ENCODE results near the gene NHS. TPM values are rescaled to one million over a fixed set of nuclear protein-coding genes. Genes with fewer than 3 reads are reported as not detected.
A peak's percentile ranks its signal among the peaks of the same experiment; 100 is the strongest.

The NHS gene
- total RNA-seq, 1 experiment from 2014 or later = 19.5 TPM

GRCh38 chrX:17370191-17370590, 4.8 kb upstream of the NHS start:
- no peak for DNase-seq
- Mint-ChIP-seq H3K4me1 (ENCODE audit: low read depth, unreplicated experiment) (no peaks in the 10 kb centered on the region), H3K4me3 (ENCODE audit: low read depth, unreplicated experiment) (no peak overlapping the region), H3K27ac (ENCODE audit: unreplicated experiment) (no peak overlapping the region), H3K36me3 (ENCODE audit: insufficient read depth, unreplicated experiment) (peaks cover 9% of the 10 kb centered on the region), H3K9me3 (ENCODE audit: low read depth, unreplicated experiment) (no peaks in the 10 kb centered on the region), H3K27me3 (ENCODE audit: unreplicated experiment) (no peaks in the 10 kb centered on the region)
- CTCF ChIA-PET = no interaction called here
- intact Hi-C loops (cut with micrococcal nuclease; ENCODE audit: unreplicated experiment) = no loop called here
- BruUV-seq (replicated peaks) = no TSS peak
- TF ChIP-seq, protein P1, sequence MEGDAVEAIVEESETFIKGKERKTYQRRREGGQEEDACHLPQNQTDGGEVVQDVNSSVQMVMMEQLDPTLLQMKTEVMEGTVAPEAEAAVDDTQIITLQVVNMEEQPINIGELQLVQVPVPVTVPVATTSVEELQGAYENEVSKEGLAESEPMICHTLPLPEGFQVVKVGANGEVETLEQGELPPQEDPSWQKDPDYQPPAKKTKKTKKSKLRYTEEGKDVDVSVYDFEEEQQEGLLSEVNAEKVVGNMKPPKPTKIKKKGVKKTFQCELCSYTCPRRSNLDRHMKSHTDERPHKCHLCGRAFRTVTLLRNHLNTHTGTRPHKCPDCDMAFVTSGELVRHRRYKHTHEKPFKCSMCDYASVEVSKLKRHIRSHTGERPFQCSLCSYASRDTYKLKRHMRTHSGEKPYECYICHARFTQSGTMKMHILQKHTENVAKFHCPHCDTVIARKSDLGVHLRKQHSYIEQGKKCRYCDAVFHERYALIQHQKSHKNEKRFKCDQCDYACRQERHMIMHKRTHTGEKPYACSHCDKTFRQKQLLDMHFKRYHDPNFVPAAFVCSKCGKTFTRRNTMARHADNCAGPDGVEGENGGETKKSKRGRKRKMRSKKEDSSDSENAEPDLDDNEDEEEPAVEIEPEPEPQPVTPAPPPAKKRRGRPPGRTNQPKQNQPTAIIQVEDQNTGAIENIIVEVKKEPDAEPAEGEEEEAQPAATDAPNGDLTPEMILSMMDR (IDR thresholded peaks at IDR 0.05; ENCODE audit: unreplicated experiment) = no peak

GRCh38 chrX:17372052-17372451, 2.9 kb upstream of the NHS start:
- TF ChIP-seq, protein P1 (IDR thresholded peaks at IDR 0.05; ENCODE audit: unreplicated experiment) = no peak
- Mint-ChIP-seq H3K27ac (ENCODE audit: unreplicated experiment) (no peak overlapping the region), H3K27me3 (ENCODE audit: unreplicated experiment) (no peaks in the 10 kb centered on the region), H3K4me3 (ENCODE audit: low read depth, unreplicated experiment) (no peak overlapping the region), H3K36me3 (ENCODE audit: insufficient read depth, unreplicated experiment) (peaks cover 28% of the 10 kb centered on the region), H3K4me1 (ENCODE audit: low read depth, unreplicated experiment) (no peaks in the 10 kb centered on the region), H3K9me3 (ENCODE audit: low read depth, unreplicated experiment) (no peaks in the 10 kb centered on the region)
- no peak for DNase-seq
- CTCF ChIA-PET = no interaction called here
- intact Hi-C loops (cut with micrococcal nuclease; ENCODE audit: unreplicated experiment) = no loop called here
- no TSS peak for BruUV-seq (replicated peaks)

GRCh38 chrX:17373337-17373736, 1.7 kb upstream of the NHS start:
- H3K36me3 Mint-ChIP-seq (ENCODE audit: insufficient read depth, unreplicated experiment) = peaks cover 37% of the 10 kb centered on the region
- no peaks in the 10 kb centered on the region for H3K9me3 Mint-ChIP-seq (ENCODE audit: low read depth, unreplicated experiment)
- no peaks in the 10 kb centered on the region for H3K27me3 Mint-ChIP-seq (ENCODE audit: unreplicated experiment)
- intact Hi-C loops (cut with micrococcal nuclease; ENCODE audit: unreplicated experiment) = no loop called here
- no peak for DNase-seq
- CTCF ChIA-PET = interaction anchor here (1.4 kb wide), 1 partner anchor 131 kb away, joined by 3 read pairs; no protein-coding TSS in a partner anchor
- peaks cover 6% of the 10 kb centered on the region for H3K4me1 Mint-ChIP-seq (ENCODE audit: low read depth, unreplicated experiment)
- H3K4me3 Mint-ChIP-seq (ENCODE audit: low read depth, unreplicated experiment) = no peak overlapping the region
- BruUV-seq (replicated peaks) = no TSS peak
- TF ChIP-seq, protein P1 (IDR thresholded peaks at IDR 0.05; ENCODE audit: unreplicated experiment) = no peak
- H3K27ac Mint-ChIP-seq (ENCODE audit: unreplicated experiment) = no peak overlapping the region

GRCh38 chrX:17375367-17375636, 302 bp downstream of the NHS start:
- BruUV-seq (replicated peaks) = TSS peak; percentile 35

More at GRCh38 chrX:17375367-17375636, 302 bp downstream of the NHS start:
- Mint-ChIP-seq H3K27ac (ENCODE audit: unreplicated experiment) (peak overlapping the region; percentile 60), H3K9me3 (ENCODE audit: low read depth, unreplicated experiment) (no peaks in the 10 kb centered on the region), H3K36me3 (ENCODE audit: insufficient read depth, unreplicated experiment) (peaks cover 37% of the 10 kb centered on the region), H3K4me1 (ENCODE audit: low read depth, unreplicated experiment) (peaks cover 26% of the 10 kb centered on the region), H3K27me3 (ENCODE audit: unreplicated experiment) (no peaks in the 10 kb centered on the region), H3K4me3 (ENCODE audit: low read depth, unreplicated experiment) (peak overlapping the region; percentile 87)
- intact Hi-C loops (cut with micrococcal nuclease; ENCODE audit: unreplicated experiment) = loop anchor here (1.0 to 5.0 kb wide), 3 partner anchors 133 to 217 kb away; no protein-coding TSS in a partner anchor
- TF ChIP-seq, protein P1 (IDR thresholded peaks at IDR 0.05; ENCODE audit: unreplicated experiment) = no peak
- no peak for DNase-seq
- CTCF ChIA-PET = no interaction called here

All from Calu3 (cell line).